Measurements from ENCODE around the gene MYBBP1A. TPM values are rescaled to one million over a fixed set of nuclear protein-coding genes. Genes with fewer than 3 reads are reported as not detected.

Gene MYBBP1A
- total and polyA plus RNA-seq, 2 of the 8 experiments (the other 6 are each of a cell fraction or from before 2014, with no cell fraction given) = 46.8 to 151 TPM

- no peak for FAIRE-seq
- Histone ChIP-seq H3K27ac (ENCODE audit: low read depth, low read length) (no peak overlapping the region), H3K18ac (ENCODE audit: extremely low read depth, low read length) (no peak overlapping the region), H3K9ac (replicated peaks in 1 of 4; ENCODE audit: extremely low read depth in 1 of 4, low read depth in 3 of 4, low read length in 3 of 4) (no peak overlapping the region), H2AK5ac (ENCODE audit: low read depth, low read length) (no peak overlapping the region), H3K14ac (ENCODE audit: insufficient read length) (no peak overlapping the region), H3K36me3 (ENCODE audit: control insufficient read depth in 2 of 4, insufficient read depth in 4 of 4, low read length in 3 of 4) (no peaks in the 10 kb centered on the region), H2BK5ac (ENCODE audit: low read depth, low read length) (peak overlapping the region; percentile 18; the same call in 1 of the 2 replicates), H3K79me1 (ENCODE audit: low read depth, low read length) (peaks cover 5% of the 10 kb centered on the region; the same call in 1 of the 2 replicates), H4K91ac (replicated peaks; ENCODE audit: insufficient read length, low read length) (no peak overlapping the region), H4K8ac (ENCODE audit: extremely low read depth, insufficient read depth, low read length) (no peak overlapping the region), H4K5ac (ENCODE audit: insufficient read length, low read depth, low read length) (no peak overlapping the region), H3K79me2 (ENCODE audit: control insufficient read depth in 1 of 2, insufficient read depth in 2 of 2, low read length in 2 of 2) (peaks cover 0 to 9% of the 10 kb centered on the region in 2 experiments; a peak in 3 of 4 replicates), H3K23ac (ENCODE audit: insufficient read length) (no peak overlapping the region), H3K4ac (replicated peaks; ENCODE audit: insufficient read length, low read depth, low read length) (no peak overlapping the region), H3K56ac (replicated peaks; ENCODE audit: insufficient read length, low read depth, low read length) (no peak overlapping the region), H3K4me2 (ENCODE audit: insufficient read depth in 1 of 2, low read depth in 2 of 2, low read length in 2 of 2) (no peak overlapping the region), H2BK12ac (ENCODE audit: low read depth, low read length) (no peak overlapping the region), H2BK15ac (ENCODE audit: low read length) (no peak overlapping the region), H3K23me2 (ENCODE audit: low read depth, low read length) (peaks cover 11% of the 10 kb centered on the region; the same call in 1 of the 2 replicates), H3K27me3 (replicated peaks in 1 of 4; ENCODE audit: control insufficient read depth in 3 of 4, extremely low read depth in 1 of 4, insufficient read depth in 3 of 4, low read length in 3 of 4) (no peaks in the 10 kb centered on the region), H3K4me1 (replicated peaks in 1 of 4; ENCODE audit: control insufficient read depth in 3 of 4, insufficient read depth in 4 of 4, low read length in 3 of 4) (peaks cover 7 to 15% (median 9%) of the 10 kb centered on the region in 4 experiments; a peak in 6 of 7 replicates), H3K4me3 (ENCODE audit: extremely low read depth in 1 of 4, insufficient read depth in 2 of 4, low read depth in 3 of 4, low read length in 4 of 4) (no peak overlapping the region), H4K20me1 (replicated peaks in 1 of 2; ENCODE audit: control insufficient read depth in 1 of 2, insufficient read depth in 2 of 2, low read length in 2 of 2) (no peaks in the 10 kb centered on the region), H2AFZ (ENCODE audit: low read length) (no peak overlapping the region), H3K9me3 (ENCODE audit: insufficient read depth in 2 of 2, low read depth in 1 of 2, low read length in 1 of 2) (no peaks in the 10 kb centered on the region), H2BK120ac (replicated peaks; ENCODE audit: low read depth, low read length) (no peak overlapping the region), H2BK20ac (ENCODE audit: low read length) (no peak overlapping the region)
- no peak for DNase-seq (ENCODE audit: low read depth in 1 of 2, low spot score in 2 of 2)
- no peak for TF ChIP-seq SAP30 (IDR thresholded peaks at IDR 0.05; ENCODE audit: insufficient read depth, insufficient replicate concordance, low read length)
- TF ChIP-seq BCL11A (IDR thresholded peaks at IDR 0.05; ENCODE audit: low read depth in 2 of 2, low read length in 2 of 2) = no peak
- no peak for TF ChIP-seq KDM5A (IDR thresholded peaks at IDR 0.05; ENCODE audit: low read length)
- TF ChIP-seq EP300 (IDR thresholded peaks at IDR 0.05; ENCODE audit: borderline replicate concordance in 1 of 2, low read depth in 2 of 2, low read length in 2 of 2) = no peak
- TF ChIP-seq POU5F1 (IDR thresholded peaks at IDR 0.05; ENCODE audit: low read depth, low read length) = no peak
- no peak for TF ChIP-seq POLR2AphosphoS5 (IDR thresholded peaks at IDR 0.05; ENCODE audit: low read depth, low read length)
- TF ChIP-seq SP1 (IDR thresholded peaks at IDR 0.05; ENCODE audit: low read depth, low read length) = no peak
- no peak for TF ChIP-seq ZNF274 (IDR thresholded peaks at IDR 0.05; ENCODE audit: borderline replicate concordance, extremely low read depth, low read length)
- no peak for TF ChIP-seq TAF1 (IDR thresholded peaks at IDR 0.05; ENCODE audit: low read depth, low read length)
- TF ChIP-seq SIRT6 (IDR thresholded peaks at IDR 0.05; ENCODE audit: low read length) = no peak
- no peak for TF ChIP-seq SP4 (IDR thresholded peaks at IDR 0.05; ENCODE audit: low read length)
- TF ChIP-seq RBBP5 (IDR thresholded peaks at IDR 0.05; ENCODE audit: borderline replicate concordance, low read depth, low read length) = no peak
- no peak for TF ChIP-seq TCF12 (IDR thresholded peaks at IDR 0.05; ENCODE audit: low read depth, low read length)
- ChIA-PET POLR2A (ENCODE audit: partially characterized antibody) (interaction anchor here (32.8 kb wide), 1 partner anchor 30 kb away, joined by 546 read pairs; no protein-coding TSS in a partner anchor), CTCF (ENCODE audit: partially characterized antibody) (interaction anchor here (0.6 to 4.1 kb wide), 7 partner anchors 8 to 119 kb away, joined by 3 to 32 read pairs (median 3); no protein-coding TSS in a partner anchor)
- WGBS, 2 experiments (ENCODE audit: extremely low coverage in 1 of 2, insufficient coverage in 1 of 2, insufficient read length in 1 of 2, insufficient replicate concordance in 2 of 2, low coverage in 1 of 2, low lambda C conversion rate in 2 of 2, missing lambda C conversion rate in 1 of 2) = 95% methylated on average over 17 of the region's 17 CpGs; no CpG with 5 or more reads in 1 of the 2 experiments
Observed at GRCh38 chr17:4559139-4559791, 4.1 kb upstream of the MYBBP1A start.
